ENCODE results near the gene CARF. TPM values are rescaled to one million over a fixed set of nuclear protein-coding genes. Genes with fewer than 3 reads are reported as not detected.
"Not testable (repeated sequence)": the region's sequence is repeated elsewhere in the genome, so short reads cannot be mapped to it uniquely, and the experiment has no call there.

Gene CARF
- total and polyA plus RNA-seq, 2 donors (not counting 3 experiments of a cell fraction or from before 2014, with no cell fraction given): 1.0 to 3.7 TPM

- no peak overlapping the region for H3K9ac ChIP-seq (replicated peaks; ENCODE audit: extremely low read depth, insufficient read depth, low read length)
- DNase-seq (ENCODE audit: low read depth, low spot score) (no peak), FAIRE-seq (no peak)
- ChIA-PET POLR2A (no interaction called here), CTCF (no interaction called here)
- BruUV-seq (replicated peaks): no TSS peak
- no peak overlapping the region for H2AFZ ChIP-seq (ENCODE audit: low read depth, low read length)
- dilution Hi-C loops (cut with MboI; ENCODE audit: extremely low pct_ligation_motif_present, low sequenced_read_pairs): no loop called here
- H3K79me2 ChIP-seq (ENCODE audit: control insufficient read depth, insufficient read depth, low read length): no peaks in the 10 kb centered on the region
- intact Hi-C loops (cut with micrococcal nuclease): no loop called here
- H3K27ac ChIP-seq (ENCODE audit: insufficient read depth, low read depth, low read length): no peak overlapping the region
- no peaks in the 10 kb centered on the region for H3K9me1 ChIP-seq (replicated peaks; ENCODE audit: control insufficient read depth, extremely low read depth, insufficient read depth, low read length)
- H3K4me2 ChIP-seq (ENCODE audit: insufficient read depth, low read length): no peak overlapping the region
- no peak for TF ChIP-seq JUN (IDR thresholded peaks at IDR 0.05; ENCODE audit: borderline replicate concordance, insufficient read depth, insufficient read length, low read depth)
- no peak for TF ChIP-seq FOS (IDR thresholded peaks at IDR 0.05; ENCODE audit: borderline replicate concordance, insufficient read depth, low read length)
- TF ChIP-seq EZH2 (IDR thresholded peaks at IDR 0.05; ENCODE audit: borderline replicate concordance, low read depth, low read length, severe bottlenecking): no peak
- H3K4me3 ChIP-seq (replicated peaks in 1 of 3; ENCODE audit: insufficient read depth in 1 of 3, low read depth in 1 of 3, low read length in 3 of 3): no peak overlapping the region
- no peaks in the 10 kb centered on the region for H3K27me3 ChIP-seq (ENCODE audit: control insufficient read depth in 2 of 2, insufficient read depth in 2 of 2, low read length in 2 of 2)
- no peaks in the 10 kb centered on the region for H4K20me1 ChIP-seq (replicated peaks; ENCODE audit: control insufficient read depth, extremely low read depth, insufficient read depth, low read length)
- no peaks in the 10 kb centered on the region for H3K9me3 ChIP-seq (replicated peaks; ENCODE audit: control insufficient read depth, insufficient read depth, low read length)
- no peaks in the 10 kb centered on the region for H3K4me1 ChIP-seq (ENCODE audit: control insufficient read depth, extremely low read depth, insufficient read depth, low read length)
- no peaks in the 10 kb centered on the region for H3K36me3 ChIP-seq (ENCODE audit: control insufficient read depth in 2 of 2, extremely low read depth in 1 of 2, insufficient read depth in 2 of 2, low read length in 2 of 2)
Measured at GRCh38 chr2:202990501-202990900, 78.4 kb downstream of the CARF start.

GRCh38 chr2:202997113-202997512, 85.0 kb downstream of the CARF start:
- dilution Hi-C loops (cut with MboI; ENCODE audit: extremely low pct_ligation_motif_present, low sequenced_read_pairs); BruUV-seq (replicated peaks); H3K36me3 ChIP-seq (ENCODE audit: control insufficient read depth in 2 of 2, extremely low read depth in 1 of 2, insufficient read depth in 2 of 2, low read length in 2 of 2); H3K4me2 ChIP-seq (ENCODE audit: insufficient read depth, low read length); H3K79me2 ChIP-seq (ENCODE audit: control insufficient read depth, insufficient read depth, low read length); intact Hi-C loops (cut with micrococcal nuclease); H3K4me3 ChIP-seq (replicated peaks in 1 of 3; ENCODE audit: insufficient read depth in 1 of 3, low read depth in 1 of 3, low read length in 3 of 3); H3K9me1 ChIP-seq (replicated peaks; ENCODE audit: control insufficient read depth, extremely low read depth, insufficient read depth, low read length); H3K9ac ChIP-seq (replicated peaks; ENCODE audit: extremely low read depth, insufficient read depth, low read length); H4K20me1 ChIP-seq (replicated peaks; ENCODE audit: control insufficient read depth, extremely low read depth, insufficient read depth, low read length); H3K27me3 ChIP-seq (ENCODE audit: control insufficient read depth in 2 of 2, insufficient read depth in 2 of 2, low read length in 2 of 2); DNase-seq (ENCODE audit: low read depth, low spot score); FAIRE-seq; H3K27ac ChIP-seq (ENCODE audit: insufficient read depth, low read depth, low read length); H2AFZ ChIP-seq (ENCODE audit: low read depth, low read length); POLR2A ChIA-PET; H3K9me3 ChIP-seq (replicated peaks; ENCODE audit: control insufficient read depth, insufficient read depth, low read length); H3K4me1 ChIP-seq (ENCODE audit: control insufficient read depth, extremely low read depth, insufficient read depth, low read length): not testable (repeated sequence)
- CTCF ChIA-PET: interaction anchor here (0.9 to 1.2 kb wide), 2 partner anchors 23 to 30 kb away, joined by 3 read pairs; no protein-coding TSS in a partner anchor

All from endothelial cell of umbilical vein (primary cell).